Activated CD8-positive, alpha-beta memory T cell treated with anti-CD3 and anti-CD28 coated beads for 4 hours (primary cell): ENCODE data around the gene PPFIA2.

Experiments
- DNase-seq, 2 donors: peaks; one replicate each; pipeline ENCODE4 v3.0.0-alpha.2; 2020; ENCODE audit warnings: low read depth in 2 of 2

PPFIA2 gene

DNA sequence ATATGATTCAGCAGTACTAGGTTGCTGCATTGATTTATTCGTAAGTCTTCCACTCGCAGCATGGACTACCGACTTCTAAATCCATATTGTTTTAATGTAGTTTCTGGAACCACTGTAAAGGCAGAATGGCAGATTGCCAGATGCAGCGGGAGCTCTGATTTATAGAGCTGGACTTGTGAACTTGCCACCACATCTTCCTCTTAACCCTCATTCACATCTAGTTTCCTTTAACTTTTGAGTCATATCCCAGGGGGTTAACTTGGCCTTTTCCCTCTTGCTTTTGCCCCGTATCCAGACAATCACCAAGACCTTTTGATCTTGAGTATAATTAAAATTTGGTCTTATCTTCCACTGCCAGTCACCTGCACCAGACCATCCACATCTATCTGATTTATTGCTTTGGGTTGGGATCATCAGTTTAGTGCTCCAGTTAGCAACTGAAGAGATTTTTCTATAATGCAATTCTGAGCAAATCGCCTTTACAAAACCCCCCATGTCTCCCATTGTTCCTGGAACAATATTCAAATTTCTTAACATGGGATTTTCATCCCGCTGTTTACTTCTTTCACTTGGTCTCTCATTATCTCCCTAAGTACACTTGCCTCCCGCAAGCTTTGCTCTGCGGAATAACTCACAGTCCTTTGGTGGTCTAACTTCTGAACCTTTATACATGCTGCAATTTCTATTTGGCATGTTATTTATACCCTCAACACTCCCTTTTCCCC lies 550.8 kb downstream of the PPFIA2 start:
- no peak for DNase-seq
